ENCODE results near the gene RMP24.
"Not testable (repeated sequence)": the region's sequence is repeated elsewhere in the genome, so short reads cannot be mapped to it uniquely, and the experiment has no call there.

RMP24 gene

DNA sequence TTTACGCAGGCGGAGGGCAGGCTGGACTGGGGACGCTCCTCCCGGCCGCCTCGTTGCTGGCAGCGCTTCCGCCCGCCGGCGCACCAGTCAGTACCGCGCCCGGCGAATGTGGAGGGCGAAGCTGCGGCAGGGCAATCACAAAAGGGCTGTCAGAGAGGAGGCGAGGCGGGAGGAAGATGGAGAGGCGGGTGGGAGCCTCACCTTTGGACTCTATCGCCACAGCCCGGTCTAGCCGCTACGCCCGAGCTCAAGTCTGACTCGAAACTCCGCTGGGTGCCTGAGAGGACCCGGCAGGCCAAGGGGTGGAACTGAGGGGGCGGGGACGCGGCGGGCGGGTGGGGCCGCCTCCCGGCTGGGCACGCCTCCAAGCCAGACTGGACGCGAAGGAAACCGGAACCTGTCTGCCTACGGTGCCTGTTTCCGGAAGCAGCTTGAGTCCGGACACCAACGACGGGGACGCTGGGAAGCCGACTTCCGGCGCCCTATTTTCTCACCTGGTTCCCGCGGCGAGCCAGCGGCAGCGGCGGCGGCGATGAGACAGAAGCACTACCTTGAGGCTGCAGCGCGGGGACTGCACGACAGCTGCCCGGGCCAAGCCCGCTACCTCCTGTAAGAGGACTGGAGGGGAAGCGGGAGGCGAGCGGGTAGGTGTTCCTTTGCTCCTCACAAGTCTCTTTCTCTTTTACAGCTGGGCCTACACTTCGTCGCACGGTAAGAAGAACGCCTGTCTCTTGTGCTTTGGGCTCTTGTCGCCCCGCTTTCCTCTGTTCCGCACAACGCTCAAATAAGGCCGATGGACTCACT lies at the start of gene RMP24:
Gene RMP24, plus strand, starts transcription at position 483 of the 804 bp plus-strand sequence.
- DNase-seq (ENCODE audit: low read depth), result peak; percentile 96

GRCh38 chr18:35923939-35924684 lies 48.4 kb upstream of the RMP24 start:
- no peak for DNase-seq (ENCODE audit: low read depth)

DNA sequence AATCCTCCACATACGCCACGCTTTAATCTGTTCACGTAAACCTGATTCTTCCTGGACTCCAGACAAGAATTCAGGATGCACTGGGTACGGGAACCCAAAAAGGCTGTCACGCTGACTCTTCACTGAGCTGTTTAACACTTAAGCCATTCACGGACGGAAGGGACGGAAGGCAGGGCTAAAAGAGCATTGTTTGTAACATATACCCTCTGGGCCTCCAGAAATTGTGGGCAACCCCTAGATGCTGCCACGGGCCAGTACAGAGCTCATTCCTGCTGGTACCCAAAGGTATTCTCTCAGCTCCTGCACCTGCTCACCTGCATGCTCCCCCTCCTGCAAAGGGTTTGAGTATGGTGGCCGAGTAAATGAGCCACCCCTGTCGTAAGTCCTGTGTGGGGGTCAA lies 45.6 kb upstream of the RMP24 start:
- no peak for DNase-seq (ENCODE audit: low read depth)

- no peak for DNase-seq (ENCODE audit: low read depth)
These were observed 45.0 kb upstream of the RMP24 start for GRCh38 chr18:35927430-35927829.

GRCh38 chr18:35933982-35934381 lies 38.5 kb upstream of the RMP24 start:
- no peak for DNase-seq (ENCODE audit: low read depth)

DNA sequence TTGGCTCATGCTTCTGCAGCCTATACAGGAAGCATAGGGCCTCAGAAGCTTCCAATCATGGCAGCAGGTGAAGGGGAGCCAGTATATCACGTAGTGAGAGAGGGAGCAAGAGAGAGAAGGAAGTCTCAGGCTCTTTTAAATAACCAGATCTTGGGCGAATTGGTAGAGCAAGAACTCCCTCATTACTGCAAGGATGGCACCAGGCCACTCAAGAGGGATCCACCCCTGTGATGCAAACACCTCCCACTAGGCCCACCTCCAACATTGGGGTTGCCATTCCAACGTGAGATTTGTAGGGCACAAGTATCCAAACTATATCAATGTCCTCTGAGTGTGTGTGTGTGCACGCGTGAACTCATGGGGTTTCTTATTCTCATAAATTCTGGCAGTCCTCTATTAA lies 37.6 kb upstream of the RMP24 start:
- DNase-seq (ENCODE audit: low read depth), result no peak

DNA sequence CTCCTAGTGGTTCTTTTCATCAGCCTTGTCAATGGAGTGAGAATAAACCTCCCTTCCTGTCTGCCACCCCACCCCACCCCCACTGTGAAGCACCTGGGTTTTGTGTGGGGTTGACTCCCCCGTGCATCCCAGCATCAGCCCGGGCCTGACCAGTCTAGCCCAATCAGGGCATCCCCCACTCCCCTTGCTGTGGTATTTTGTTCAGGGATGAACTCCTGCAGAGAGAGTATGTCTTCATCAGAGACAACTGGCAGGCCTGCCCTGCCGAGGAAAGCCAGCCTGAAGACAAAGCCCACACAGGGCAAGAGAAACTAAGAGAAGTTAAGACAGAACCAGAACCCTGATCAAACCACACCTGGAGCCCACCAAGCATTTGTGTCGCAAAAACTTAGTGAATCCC lies 36.7 kb upstream of the RMP24 start:
- DNase-seq (ENCODE audit: low read depth), result no peak

DNA sequence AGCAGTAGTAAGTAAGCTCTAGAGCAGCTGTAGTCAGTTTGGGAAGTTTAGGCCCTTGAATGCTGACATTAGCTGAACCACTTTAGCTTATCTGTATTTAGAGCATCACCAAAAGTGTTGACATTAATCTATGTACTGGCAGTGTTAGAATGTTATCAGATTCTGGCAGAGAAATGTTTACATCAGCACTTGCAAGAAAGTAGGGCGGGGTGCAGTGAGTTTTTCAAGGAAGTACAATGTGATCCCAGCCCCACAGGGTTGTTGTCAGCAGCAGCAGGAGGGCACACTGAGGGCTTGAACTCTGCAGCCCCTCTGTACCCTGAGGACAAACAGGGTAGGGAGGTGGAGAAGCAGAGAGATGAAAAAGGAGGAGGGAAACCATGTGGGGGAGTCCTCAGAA lies 35.5 kb upstream of the RMP24 start:
- no peak for DNase-seq (ENCODE audit: low read depth)

GRCh38 chr18:35938158-35938557 lies 34.3 kb upstream of the RMP24 start:
- peak; percentile 27 for DNase-seq (ENCODE audit: low read depth)

GRCh38 chr18:35938562-35938961 lies 33.9 kb upstream of the RMP24 start:
- peak; percentile 6 for DNase-seq (ENCODE audit: low read depth)

DNA sequence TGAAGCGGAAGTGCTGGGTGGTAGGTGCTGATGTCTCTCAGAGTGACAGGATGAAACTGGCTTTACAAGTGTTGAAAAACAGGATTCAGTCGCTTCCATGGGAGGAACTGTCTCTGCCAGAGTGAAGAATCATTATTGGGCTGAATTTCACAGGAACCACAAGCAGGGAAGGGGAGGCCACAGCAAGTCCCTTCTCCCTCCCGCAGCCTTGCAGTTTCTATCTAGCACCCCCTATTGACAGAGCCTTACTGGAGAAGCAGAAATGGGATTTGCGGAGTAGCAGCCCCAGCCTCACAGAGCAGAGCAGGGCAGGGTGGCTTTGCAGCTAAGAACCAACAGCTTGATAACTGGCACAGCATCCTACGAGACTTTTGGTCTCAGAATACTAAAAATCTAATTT lies 33.3 kb upstream of the RMP24 start:
- DNase-seq (ENCODE audit: low read depth), result no peak

- DNase-seq (ENCODE audit: low read depth), result no peak
These were observed 31.2 kb upstream of the RMP24 start for GRCh38 chr18:35941299-35941698.

DNA sequence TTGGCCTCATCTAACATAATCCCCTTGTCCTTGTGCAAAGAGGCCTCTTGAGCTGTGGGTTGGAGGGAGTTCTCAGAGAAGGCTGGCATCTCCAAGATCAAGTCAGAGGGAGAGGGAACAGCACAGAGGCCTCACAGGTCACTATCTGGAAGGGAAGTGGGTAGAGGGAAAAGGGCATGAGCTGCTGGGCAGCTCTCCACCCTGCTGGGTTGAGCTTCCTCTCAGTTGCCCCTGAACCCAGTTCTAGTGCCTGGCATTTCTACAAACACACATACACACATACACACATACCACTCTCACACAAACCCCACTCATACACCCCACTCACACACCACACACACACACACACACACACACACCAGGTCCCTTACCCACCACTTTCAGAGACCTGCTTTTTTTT lies 30.3 kb upstream of the RMP24 start:
- no peak for DNase-seq (ENCODE audit: low read depth)

GRCh38 chr18:35942661-35943060 lies 29.8 kb upstream of the RMP24 start:
- DNase-seq (ENCODE audit: low read depth), result no peak

DNA sequence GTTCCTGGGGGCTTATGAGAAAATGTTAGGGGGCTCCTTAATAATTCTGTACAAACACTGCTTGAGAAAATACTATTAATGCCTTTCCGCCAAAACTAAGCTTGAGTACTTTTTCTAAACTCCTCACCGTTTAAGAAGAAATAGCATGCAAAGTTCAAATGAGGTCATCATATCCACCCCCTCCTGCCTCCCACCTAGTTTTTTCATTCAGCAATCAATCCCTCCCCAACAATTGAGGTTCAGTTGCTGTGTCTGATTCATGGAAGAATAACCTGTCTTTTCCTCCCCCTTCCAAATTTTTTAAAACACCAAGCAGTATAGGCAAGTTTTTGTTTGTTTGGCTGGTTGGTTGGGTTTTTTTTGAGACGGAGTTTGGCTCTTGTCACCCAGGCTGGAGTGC lies 24.4 kb upstream of the RMP24 start:
- no peak for DNase-seq (ENCODE audit: low read depth)

DNA sequence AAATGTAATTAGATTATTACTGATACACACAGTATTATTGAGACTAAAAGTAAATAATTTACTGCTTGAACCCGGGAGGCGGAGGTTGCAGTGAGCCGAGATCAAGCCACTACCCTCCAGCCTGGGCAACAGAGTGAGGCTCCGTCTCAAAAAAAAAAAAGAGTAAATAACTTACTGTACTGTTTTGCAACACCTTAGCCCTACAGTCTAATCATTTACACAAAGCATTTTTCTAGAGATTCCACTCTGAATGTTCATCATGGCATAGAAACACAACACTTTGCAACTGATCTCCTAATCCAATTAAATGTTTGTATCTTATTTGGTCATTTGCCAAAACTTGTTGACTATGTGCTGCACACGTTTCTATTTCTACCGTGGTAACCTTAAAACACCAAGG lies 23.4 kb upstream of the RMP24 start:
- DNase-seq (ENCODE audit: low read depth), result no peak

GRCh38 chr18:35949903-35950627 lies 22.4 kb upstream of the RMP24 start:
- DNase-seq (ENCODE audit: low read depth), result peak; percentile 52

DNA sequence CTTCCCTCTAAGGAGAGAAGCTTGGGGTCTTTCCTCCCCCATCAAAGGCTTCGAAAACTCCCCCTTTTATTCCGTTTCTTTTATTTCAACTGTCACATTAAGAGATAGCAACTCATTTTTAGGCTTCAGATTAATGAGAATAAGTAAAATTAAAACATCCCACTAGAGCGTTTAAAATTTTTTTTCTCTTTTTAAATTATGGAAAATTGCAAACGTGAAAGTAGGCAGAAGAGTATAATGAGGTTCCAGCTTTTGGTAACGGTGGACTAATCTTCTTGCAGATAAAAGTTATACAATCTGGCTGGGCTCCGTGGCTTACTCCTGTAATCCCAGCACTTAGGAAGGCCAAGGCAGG lies 21.9 kb upstream of the RMP24 start:
- DNase-seq (ENCODE audit: low read depth), result no peak

DNA sequence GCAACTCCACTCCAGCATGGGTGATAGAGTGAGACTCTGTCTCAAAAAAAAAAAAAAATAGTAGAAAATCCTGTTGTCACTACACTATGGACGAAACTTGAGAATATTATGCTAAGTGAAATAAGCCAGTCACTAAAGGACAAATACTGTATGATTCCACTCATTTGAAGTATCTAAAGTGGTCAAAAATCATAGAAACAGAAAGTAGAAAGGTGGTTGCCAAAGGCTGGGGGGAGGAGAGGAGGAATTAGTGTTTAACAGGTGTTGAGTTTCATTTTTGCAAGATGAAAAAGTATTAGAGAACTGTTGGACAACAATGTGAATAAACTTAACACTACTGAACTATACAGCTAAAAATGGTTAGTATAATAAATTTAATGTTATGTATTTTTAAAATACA lies 18.8 kb upstream of the RMP24 start:
- DNase-seq (ENCODE audit: low read depth), result no peak

DNA sequence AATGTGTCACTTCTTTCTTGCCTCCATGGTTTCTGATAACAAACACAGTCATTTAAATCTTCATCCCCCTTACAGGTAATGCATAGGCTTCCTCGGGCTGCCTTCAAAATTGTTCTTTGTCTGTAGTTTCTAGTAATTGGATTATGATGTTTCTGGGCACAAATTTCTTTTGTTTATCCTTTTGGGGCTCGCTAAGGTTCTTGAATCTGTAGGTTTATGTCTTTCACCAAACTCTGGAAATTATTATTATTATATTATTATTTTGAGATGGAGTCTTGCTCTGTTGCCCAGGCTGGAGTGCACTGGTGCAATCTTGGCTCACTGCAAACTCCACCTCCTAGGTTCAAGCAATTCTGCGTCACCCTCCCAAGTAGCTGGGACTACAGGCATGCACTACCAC lies 16.3 kb upstream of the RMP24 start:
- DNase-seq (ENCODE audit: low read depth), result no peak

DNA sequence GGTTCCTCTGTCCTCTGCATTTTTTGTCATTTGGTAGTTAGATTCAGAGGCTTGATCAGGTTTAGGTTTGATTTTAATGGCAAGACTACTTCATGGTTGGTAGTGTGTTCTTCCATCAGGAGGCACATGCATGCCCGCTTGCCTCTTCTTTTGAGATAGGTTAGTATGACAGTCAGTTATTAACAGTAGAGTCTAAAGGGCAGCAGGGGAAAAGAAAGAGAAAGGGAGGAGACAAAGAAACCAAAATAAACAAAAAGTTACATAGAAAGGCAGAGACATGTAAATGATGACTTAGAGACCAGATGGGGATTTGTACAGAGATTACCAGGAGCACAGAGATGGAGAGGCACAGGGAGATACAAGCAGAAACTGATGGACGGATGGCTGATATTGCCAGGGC lies 10.2 kb upstream of the RMP24 start:
- DNase-seq (ENCODE audit: low read depth), result no peak

GRCh38 chr18:35964319-35964718 lies 8.2 kb upstream of the RMP24 start:
- DNase-seq (ENCODE audit: low read depth), result no peak

GRCh38 chr18:35967866-35968265 lies 4.6 kb upstream of the RMP24 start:
- DNase-seq (ENCODE audit: low read depth), result not testable (repeated sequence)
